ENCODE data around the gene LSAMP.
"Not testable (repeated sequence)": the region's sequence is repeated elsewhere in the genome, so short reads cannot be mapped to it uniquely, and the experiment has no call there.

Gene LSAMP

GRCh38 chr3:116103868-116104530 lies 341.3 kb downstream of the LSAMP start:
- no peak for DNase-seq (ENCODE audit: low read depth in 2 of 2)

- no peak for DNase-seq (ENCODE audit: low read depth in 2 of 2)
Measured at GRCh38 chr3:116102037-116102436, 343.2 kb downstream of the LSAMP start.

- no peak for DNase-seq (ENCODE audit: low read depth in 2 of 2)
Measured at GRCh38 chr3:116097226-116097625, 348.1 kb downstream of the LSAMP start.

GRCh38 chr3:116096631-116097030 lies 348.7 kb downstream of the LSAMP start:
- no peak for DNase-seq (ENCODE audit: low read depth in 2 of 2)

- no peak for DNase-seq (ENCODE audit: low read depth in 2 of 2)
Measured at GRCh38 chr3:116093374-116093773, 351.9 kb downstream of the LSAMP start.

- DNase-seq (ENCODE audit: low read depth in 2 of 2) = no peak
Measured at GRCh38 chr3:116087426-116087825, 357.9 kb downstream of the LSAMP start.

- no peak for DNase-seq (ENCODE audit: low read depth in 2 of 2)
Measured at GRCh38 chr3:116084999-116085791, 360.1 kb downstream of the LSAMP start.

- DNase-seq (ENCODE audit: low read depth in 2 of 2) = no peak
Measured at GRCh38 chr3:116083683-116084082, 361.6 kb downstream of the LSAMP start.

GRCh38 chr3:116078561-116078960 lies 366.7 kb downstream of the LSAMP start:
- no peak for DNase-seq (ENCODE audit: low read depth in 2 of 2)

- DNase-seq (ENCODE audit: low read depth in 2 of 2) = no peak
Measured at GRCh38 chr3:116077557-116077956, 367.7 kb downstream of the LSAMP start.

GRCh38 chr3:116077059-116077458 lies 368.2 kb downstream of the LSAMP start:
- DNase-seq (ENCODE audit: low read depth in 2 of 2) = no peak

- not testable (repeated sequence) for DNase-seq (ENCODE audit: low read depth in 2 of 2)
Measured at GRCh38 chr3:116070516-116071278, 374.6 kb downstream of the LSAMP start.

GRCh38 chr3:116070061-116070460 lies 375.2 kb downstream of the LSAMP start:
- DNase-seq (ENCODE audit: low read depth in 2 of 2) = no peak

- DNase-seq (ENCODE audit: low read depth in 2 of 2) = no peak
Measured at GRCh38 chr3:116069024-116069423, 376.3 kb downstream of the LSAMP start.

- DNase-seq (ENCODE audit: low read depth in 2 of 2) = no peak
Measured at GRCh38 chr3:116067326-116067725, 378.0 kb downstream of the LSAMP start.

- no peak for DNase-seq (ENCODE audit: low read depth in 2 of 2)
Measured at GRCh38 chr3:116065501-116065900, 379.8 kb downstream of the LSAMP start.

GRCh38 chr3:116064646-116065045 lies 380.6 kb downstream of the LSAMP start:
- DNase-seq (ENCODE audit: low read depth in 2 of 2) = no peak

GRCh38 chr3:116059421-116060096 lies 385.7 kb downstream of the LSAMP start:
- no peak for DNase-seq (ENCODE audit: low read depth in 2 of 2)

- DNase-seq (ENCODE audit: low read depth in 2 of 2) = no peak
Measured at GRCh38 chr3:116058844-116059243, 386.4 kb downstream of the LSAMP start.

GRCh38 chr3:116057400-116058006 lies 387.8 kb downstream of the LSAMP start:
- no peak for DNase-seq (ENCODE audit: low read depth in 2 of 2)

- DNase-seq (ENCODE audit: low read depth in 2 of 2) = no peak
Measured at GRCh38 chr3:116056280-116056679, 389.0 kb downstream of the LSAMP start.

GRCh38 chr3:116053017-116053416 lies 392.3 kb downstream of the LSAMP start:
- no peak for DNase-seq (ENCODE audit: low read depth in 2 of 2)
